Body of pancreas (tissue), 4 donors: ENCODE results near the gene GALNT16.
"Not testable (repeated sequence)": the region's sequence is repeated elsewhere in the genome, so short reads cannot be mapped to it uniquely, and the experiment has no call there.

Experiments used
- CTCF ChIP-seq, 7 experiments: fragments of 450-650 bp in 4 of 7; fragments of 200-600 bp in 3 of 7; sonication (generic) in 3 of 7; IDR thresholded peaks; one replicate each; pipeline ENCODE4 v1.5.1; 2016 to 2019; ENCODE audit warnings: antibody characterized with exemption in 7 of 7
- POLR2A ChIP-seq, 3 donors: fragments of 450-650 bp; IDR thresholded peaks; one replicate each; pipeline ENCODE4 v1.6.1; 2016; ENCODE audit warnings: antibody characterized with exemption in 3 of 3, mild to moderate bottlenecking in 2 of 3

- not testable (repeated sequence) for TF ChIP-seq CTCF, POLR2A (IDR thresholded peaks at IDR 0.05)
Observed at GRCh38 chr14:69290881-69291280, 30.9 kb downstream of the GALNT16 start.
